ENCODE measurements around the gene GATA6. TPM values are rescaled to one million over a fixed set of nuclear protein-coding genes. Genes with fewer than 3 reads are reported as not detected.
A peak's percentile ranks its signal among the peaks of the same experiment; 100 is the strongest.

GATA6 gene
- total RNA-seq, 2 donors from 2014 or later, result not detected

DNA sequence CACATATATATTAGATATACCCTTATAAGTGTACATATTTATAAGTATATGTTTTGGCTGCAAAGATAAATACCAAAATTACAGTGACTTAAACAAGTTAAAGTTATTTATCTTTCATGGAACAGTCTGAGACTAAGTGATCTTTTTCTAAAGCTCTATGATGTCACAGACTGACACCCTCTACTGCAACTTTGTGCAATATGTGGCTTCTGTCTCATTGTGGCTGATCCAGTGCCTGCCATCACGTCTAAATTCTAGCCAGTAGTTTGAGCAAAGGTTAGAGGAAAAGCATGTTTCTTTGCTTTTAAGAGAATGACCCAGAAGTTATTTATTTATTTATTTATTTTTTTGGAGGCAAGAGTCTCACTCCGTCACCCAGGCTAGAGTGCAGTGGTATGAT, 13.8 kb upstream of the GATA6 start:
- no peak overlapping the region for H3K4me3 Mint-ChIP-seq
- peaks cover 9% of the 10 kb centered on the region for H3K27me3 Mint-ChIP-seq
- H3K27ac Mint-ChIP-seq, result no peak overlapping the region
- no peaks in the 10 kb centered on the region for H3K36me3 Mint-ChIP-seq (ENCODE audit: low read depth)
- ATAC-seq (no peak), DNase-seq (no peak)
- H3K9me3 ChIP-seq (ENCODE audit: control insufficient read depth, low read length, poor library complexity, severe bottlenecking), result no peaks in the 10 kb centered on the region
- no peaks in the 10 kb centered on the region for H3K4me1 Mint-ChIP-seq

DNA sequence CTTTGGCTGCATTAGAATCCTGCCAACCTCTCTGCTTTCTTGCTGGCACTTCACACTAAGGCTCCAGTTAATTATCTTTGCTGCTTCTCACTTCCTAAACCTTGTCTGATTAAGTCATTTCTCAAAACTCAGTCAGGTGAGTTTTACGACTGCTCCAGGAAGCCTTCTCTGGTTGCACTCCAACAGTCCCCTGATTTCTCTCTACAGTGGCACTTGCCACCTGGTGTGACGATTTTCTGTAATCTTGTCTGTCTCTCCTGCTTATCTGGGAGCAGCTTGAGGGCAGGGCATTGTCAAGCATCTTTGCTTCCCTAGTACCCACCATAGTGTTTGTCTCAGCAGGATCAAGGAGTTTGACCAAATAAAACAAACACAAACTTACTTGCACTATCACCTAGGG, 10.4 kb upstream of the GATA6 start:
- no peak for ATAC-seq
- no peak for DNase-seq
- Mint-ChIP-seq H3K27me3 (peaks cover 35% of the 10 kb centered on the region), H3K4me3 (no peak overlapping the region), H3K4me1 (no peaks in the 10 kb centered on the region), H3K36me3 (ENCODE audit: low read depth) (no peaks in the 10 kb centered on the region), H3K27ac (no peak overlapping the region)
- H3K9me3 ChIP-seq (ENCODE audit: control insufficient read depth, low read length, poor library complexity, severe bottlenecking), result no peaks in the 10 kb centered on the region

DNA sequence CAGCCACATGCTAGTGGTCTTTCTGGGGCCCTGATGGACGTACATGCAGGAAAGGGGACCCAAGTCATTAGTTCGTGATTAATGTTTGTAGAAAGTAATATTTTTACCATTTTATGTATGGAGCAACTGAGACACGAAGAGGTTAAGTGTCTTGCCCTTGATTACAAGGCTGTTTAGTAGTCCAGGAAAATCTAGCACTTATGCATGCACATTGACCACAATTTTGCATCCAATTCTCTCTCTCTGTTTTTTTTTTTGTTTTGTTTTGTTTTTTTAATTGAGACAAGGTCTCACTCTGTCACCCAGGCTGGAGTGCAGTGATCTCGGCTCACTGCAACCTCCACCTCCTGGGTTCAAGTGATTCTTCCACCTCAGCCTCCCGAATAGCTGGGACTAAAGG, 8.3 kb upstream of the GATA6 start:
- ATAC-seq (no peak), DNase-seq (no peak)
- Mint-ChIP-seq H3K36me3 (ENCODE audit: low read depth) (no peaks in the 10 kb centered on the region), H3K4me3 (no peak overlapping the region), H3K27ac (no peak overlapping the region), H3K4me1 (no peaks in the 10 kb centered on the region), H3K27me3 (peaks cover 41% of the 10 kb centered on the region)
- no peaks in the 10 kb centered on the region for H3K9me3 ChIP-seq (ENCODE audit: control insufficient read depth, low read length, poor library complexity, severe bottlenecking)

DNA sequence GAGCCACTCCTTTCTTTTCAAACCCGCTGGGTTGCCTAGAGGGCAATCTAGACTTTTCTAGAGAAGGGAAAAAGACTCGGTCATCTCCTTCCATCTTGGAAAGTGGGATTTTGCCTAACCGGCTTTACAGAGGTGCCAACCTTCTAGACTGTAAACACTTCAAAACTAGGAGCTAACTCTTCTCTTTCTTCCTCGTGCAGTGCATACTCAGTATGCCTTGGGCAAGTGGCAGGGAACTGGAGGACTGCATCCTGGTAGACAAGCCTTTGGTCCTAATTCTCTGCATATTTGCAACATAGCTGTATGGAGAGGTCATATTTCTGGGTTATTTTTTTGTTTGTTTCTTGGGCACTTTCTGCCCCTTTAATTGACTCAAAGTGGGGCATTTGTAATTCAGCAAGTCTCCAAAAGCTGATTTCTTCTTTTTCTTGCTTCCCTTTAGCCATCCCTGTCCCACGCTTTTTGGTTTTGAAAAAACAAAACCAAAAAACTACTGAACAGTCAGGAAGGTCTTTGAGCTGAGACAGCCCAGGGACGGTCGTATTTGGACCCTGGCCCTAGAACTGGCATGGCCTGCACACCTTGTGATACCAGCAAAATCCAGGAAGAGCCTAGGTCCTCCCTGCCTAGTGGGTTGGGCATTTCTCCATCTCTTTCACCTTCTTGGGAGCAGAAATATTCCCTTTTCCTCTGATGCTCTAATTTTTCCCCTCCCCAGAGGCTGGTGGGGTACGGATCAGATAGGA, 5.8 kb upstream of the GATA6 start:
- Mint-ChIP-seq H3K4me3 (no peak overlapping the region), H3K4me1 (no peaks in the 10 kb centered on the region), H3K27ac (no peak overlapping the region), H3K36me3 (ENCODE audit: low read depth) (no peaks in the 10 kb centered on the region), H3K27me3 (peaks cover 58% of the 10 kb centered on the region)
- H3K9me3 ChIP-seq (ENCODE audit: control insufficient read depth, low read length, poor library complexity, severe bottlenecking), result no peaks in the 10 kb centered on the region
- DNase-seq (no peak), ATAC-seq (no peak)

DNA sequence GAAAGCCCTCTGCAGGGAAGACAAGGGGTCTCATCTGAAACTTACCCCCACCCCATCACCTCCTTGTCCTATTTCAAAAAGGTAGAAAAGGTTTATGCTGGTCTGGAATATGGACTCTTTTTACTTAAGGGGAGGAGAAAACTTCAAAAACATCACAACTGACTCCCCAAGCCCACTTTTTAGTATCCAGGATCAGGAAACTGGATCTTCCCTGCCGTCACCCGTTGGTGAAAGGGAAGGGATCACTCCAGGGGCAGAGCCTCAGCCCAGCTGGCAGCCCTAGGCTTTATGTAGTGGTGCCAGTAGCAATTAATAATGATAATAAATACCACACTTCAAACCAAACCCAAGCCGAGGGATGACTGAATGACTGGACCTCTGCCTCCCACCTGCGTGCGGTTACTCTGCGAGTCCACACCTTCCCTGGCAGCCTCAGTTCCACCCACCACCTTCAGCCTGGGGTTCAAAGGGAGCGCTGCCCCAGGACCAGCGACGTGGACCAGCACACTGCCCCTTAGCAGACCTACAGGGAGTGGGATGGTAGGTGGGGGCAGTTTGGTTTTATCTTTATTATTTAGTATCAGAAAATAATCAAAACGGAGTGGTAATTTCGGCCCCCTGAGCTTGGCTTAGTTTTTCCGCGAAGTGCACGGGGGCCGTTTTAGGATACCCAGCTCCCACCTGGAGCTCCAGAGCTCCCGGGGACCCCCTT, 4.9 kb upstream of the GATA6 start:
- Mint-ChIP-seq H3K27ac (no peak overlapping the region), H3K4me1 (peaks cover 2% of the 10 kb centered on the region), H3K36me3 (ENCODE audit: low read depth) (peaks cover 2% of the 10 kb centered on the region), H3K27me3 (peaks cover 58% of the 10 kb centered on the region), H3K4me3 (no peak overlapping the region)
- H3K9me3 ChIP-seq (ENCODE audit: control insufficient read depth, low read length, poor library complexity, severe bottlenecking), result no peaks in the 10 kb centered on the region
- ATAC-seq (no peak), DNase-seq (no peak)

DNA sequence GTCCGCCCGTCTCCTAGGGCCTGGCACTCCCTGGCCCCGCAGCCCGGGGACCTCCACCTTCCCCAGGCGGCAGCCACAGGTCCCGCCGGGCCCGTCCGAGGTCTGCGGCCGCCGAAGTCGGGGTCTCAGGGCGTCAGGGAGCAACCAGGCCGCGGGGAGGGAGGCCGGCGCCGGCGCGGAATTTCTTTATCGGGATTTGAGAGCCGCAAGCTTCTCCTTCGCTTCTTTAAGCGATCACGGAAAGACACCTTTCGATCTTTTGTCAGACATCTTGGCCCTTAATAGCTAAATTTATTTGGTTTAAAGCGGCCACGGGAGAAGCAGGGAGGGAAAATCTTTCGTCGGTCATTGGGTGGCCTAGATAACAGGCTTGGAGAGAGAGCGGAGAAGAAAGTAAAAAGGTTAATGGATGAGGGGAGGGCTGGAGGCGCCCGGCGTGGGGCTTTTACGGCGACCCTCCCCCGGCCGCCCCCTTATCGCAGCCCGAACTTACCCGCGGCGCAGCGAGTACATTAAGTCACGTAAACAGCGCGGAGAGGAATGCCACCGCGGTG, 4.3 kb upstream of the GATA6 start:
- Mint-ChIP-seq H3K36me3 (ENCODE audit: low read depth) (peaks cover 4% of the 10 kb centered on the region), H3K27me3 (peaks cover 60% of the 10 kb centered on the region), H3K4me3 (no peak overlapping the region), H3K4me1 (peaks cover 2% of the 10 kb centered on the region), H3K27ac (no peak overlapping the region)
- DNase-seq (no peak), ATAC-seq (no peak)
- no peaks in the 10 kb centered on the region for H3K9me3 ChIP-seq (ENCODE audit: control insufficient read depth, low read length, poor library complexity, severe bottlenecking)

DNA sequence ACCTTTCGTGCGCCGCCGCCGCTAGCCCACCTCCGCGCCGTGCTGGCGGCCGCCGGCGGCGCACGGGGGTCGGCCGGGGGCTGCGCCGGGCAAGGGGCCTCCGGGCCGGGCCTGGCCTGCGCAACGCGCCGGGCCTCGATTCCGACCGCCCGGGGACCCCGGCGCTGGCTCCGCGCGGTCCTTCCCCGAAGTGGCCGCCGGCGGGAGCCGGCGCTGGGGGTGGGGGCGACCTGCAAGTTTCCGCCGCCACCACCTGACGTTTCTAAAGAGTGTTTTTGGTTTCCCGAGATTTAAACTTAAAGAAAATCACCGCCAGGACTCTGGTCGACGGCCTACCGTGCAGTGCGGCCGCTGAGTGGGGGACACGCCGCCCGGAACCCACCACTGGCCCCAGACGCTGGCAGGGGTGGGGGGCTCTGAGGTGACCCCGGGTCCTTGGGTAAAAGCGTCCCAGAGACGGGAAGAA, 3.8 kb upstream of the GATA6 start:
- Mint-ChIP-seq H3K4me1 (peaks cover 4% of the 10 kb centered on the region), H3K36me3 (ENCODE audit: low read depth) (peaks cover 6% of the 10 kb centered on the region), H3K27me3 (peaks cover 62% of the 10 kb centered on the region), H3K27ac (no peak overlapping the region), H3K4me3 (no peak overlapping the region)
- no peak for ATAC-seq
- H3K9me3 ChIP-seq (ENCODE audit: control insufficient read depth, low read length, poor library complexity, severe bottlenecking), result no peaks in the 10 kb centered on the region
- no peak for DNase-seq

DNA sequence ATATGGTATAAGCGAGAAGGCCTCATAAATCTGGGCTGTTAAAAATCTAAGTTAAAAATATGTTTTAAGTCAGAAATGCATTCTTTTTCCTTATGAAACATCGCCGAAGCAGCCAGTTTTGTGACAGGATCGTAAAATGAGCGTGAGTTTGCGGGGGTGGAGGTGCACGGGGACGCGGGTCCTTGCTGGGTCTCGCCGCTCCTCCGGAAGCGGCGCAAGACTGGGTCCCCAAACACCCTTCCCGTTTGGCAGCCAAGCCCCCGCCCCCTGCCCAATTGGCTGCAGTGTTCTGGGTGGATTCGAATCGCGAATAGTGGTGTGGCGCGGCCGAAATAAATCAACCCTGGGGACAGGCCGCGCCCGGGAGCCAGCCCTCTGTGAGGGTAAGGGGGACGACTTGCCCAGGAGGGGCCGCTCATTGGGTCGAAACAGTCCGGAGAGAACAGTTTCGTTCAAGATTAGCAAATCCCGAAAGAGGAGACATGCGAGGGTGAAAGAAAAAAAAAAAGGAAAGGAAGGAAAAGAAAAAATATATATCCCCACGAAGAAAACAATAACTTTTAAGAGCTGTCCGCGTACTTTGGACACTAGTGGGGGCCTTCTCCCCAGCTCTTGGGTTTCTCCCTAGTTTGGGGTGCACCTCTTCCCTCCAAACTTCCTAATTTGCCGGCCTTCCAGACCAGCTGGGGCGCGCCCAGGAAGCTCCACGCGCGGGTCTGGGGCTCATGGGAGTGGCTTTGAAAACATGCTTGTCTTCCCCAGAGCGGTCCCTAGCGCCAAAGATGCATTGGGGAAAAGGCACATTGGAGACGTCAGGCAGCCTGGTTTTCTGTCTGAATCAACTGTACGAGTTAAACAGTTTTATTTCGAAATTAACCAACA, 3.1 kb upstream of the GATA6 start:
- no peaks in the 10 kb centered on the region for H3K9me3 ChIP-seq (ENCODE audit: control insufficient read depth, low read length, poor library complexity, severe bottlenecking)
- Mint-ChIP-seq H3K36me3 (ENCODE audit: low read depth) (peaks cover 6% of the 10 kb centered on the region), H3K4me3 (no peak overlapping the region), H3K27ac (peak overlapping the region; percentile 19), H3K27me3 (peaks cover 56% of the 10 kb centered on the region), H3K4me1 (peaks cover 6% of the 10 kb centered on the region)
- no peak for DNase-seq
- ATAC-seq, result no peak

DNA sequence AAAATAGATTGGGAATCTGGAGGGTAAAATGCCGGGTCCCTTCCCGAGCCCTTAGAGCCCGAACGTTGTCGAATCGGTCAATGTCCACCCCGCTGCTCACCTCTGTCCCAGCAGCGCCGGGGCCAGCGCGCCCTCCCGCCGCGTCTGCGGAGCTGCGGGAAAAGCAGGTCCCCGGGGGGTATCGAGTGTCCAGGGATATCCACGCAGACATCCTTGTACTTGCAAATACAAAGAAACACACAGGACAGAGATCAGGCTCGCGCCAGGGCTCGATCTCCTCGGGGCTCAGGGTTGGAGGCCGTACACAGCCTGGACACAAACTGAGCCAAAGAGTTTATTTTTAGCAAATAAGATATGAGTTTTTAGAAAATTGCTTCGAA, 2.3 kb upstream of the GATA6 start:
- H3K36me3 Mint-ChIP-seq (ENCODE audit: low read depth), result peaks cover 6% of the 10 kb centered on the region
- H3K27me3 Mint-ChIP-seq, result peaks cover 48% of the 10 kb centered on the region
- peak overlapping the region; percentile 19 for H3K27ac Mint-ChIP-seq
- H3K4me3 Mint-ChIP-seq, result no peak overlapping the region
- peaks cover 6% of the 10 kb centered on the region for H3K4me1 Mint-ChIP-seq
- ATAC-seq (no peak), DNase-seq (no peak)
- H3K9me3 ChIP-seq (ENCODE audit: control insufficient read depth, low read length, poor library complexity, severe bottlenecking), result no peaks in the 10 kb centered on the region

DNA sequence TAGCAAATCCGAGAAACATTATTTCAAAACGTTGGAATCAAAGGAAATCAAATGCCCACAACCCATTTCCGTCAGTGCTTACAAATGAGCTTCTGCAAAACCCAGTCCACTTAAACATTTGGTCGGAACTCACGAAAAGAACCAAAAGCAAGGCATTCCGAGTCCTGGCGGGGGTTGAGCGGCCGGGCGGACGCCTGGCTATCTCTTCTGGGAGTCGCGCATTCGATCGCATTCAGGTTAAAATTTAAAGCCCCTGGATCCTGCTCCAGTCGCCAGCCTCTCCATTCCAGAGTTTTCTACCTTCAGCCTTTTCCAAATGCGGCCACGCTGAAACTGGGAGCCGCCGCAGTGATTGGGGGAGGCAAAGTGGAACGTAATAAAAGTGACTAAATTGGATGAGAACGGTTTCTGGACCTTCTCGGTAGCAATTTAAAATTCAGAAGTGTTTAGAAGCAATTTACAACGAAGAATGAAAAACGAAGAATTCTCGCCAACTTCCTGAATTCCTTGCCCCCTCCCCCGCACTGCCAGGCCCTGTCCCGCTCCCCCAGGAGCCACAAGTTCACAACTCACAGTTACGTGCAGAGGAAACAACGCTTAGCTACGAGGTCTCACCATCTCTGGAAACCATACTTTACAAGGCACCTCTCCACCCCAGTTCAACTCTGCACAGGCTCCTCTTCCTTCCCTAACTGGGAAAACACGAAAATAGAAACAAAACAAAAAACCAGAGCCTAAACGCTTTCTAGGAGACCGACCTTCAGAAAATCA, 1.7 kb upstream of the GATA6 start:
- no peak overlapping the region for H3K4me3 Mint-ChIP-seq
- ATAC-seq (no peak), DNase-seq (no peak)
- H3K9me3 ChIP-seq (ENCODE audit: control insufficient read depth, low read length, poor library complexity, severe bottlenecking), result no peaks in the 10 kb centered on the region
- H3K27ac Mint-ChIP-seq, result no peak overlapping the region
- H3K4me1 Mint-ChIP-seq, result peaks cover 6% of the 10 kb centered on the region
- H3K36me3 Mint-ChIP-seq (ENCODE audit: low read depth), result peaks cover 6% of the 10 kb centered on the region
- peaks cover 50% of the 10 kb centered on the region for H3K27me3 Mint-ChIP-seq

DNA sequence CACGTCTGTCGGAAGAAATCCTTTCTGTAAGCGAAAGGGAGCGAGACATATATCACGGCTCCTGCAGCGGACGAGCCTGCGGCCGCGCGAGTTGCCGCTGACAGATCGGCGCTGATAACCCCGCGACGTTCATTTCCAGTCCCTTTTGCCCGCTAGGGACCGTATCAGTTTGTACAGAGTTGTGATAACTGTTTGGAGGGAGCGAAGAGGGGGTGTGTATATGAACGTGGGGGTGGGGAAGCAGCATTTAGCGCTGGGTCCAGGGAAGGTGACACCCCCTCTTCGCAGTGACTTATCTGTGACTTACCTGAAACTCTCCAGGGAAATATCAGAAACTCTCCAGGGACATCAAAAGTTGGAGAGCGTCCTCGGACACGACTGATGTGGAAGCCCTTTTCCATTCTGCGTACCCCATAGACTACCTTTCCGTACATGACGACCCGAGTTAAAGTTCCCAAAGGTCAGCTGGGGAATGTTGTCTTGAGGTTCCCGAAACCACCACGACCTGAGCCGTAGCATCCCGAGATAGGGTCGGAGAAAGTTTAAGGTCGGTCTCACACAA, 948 bp upstream of the GATA6 start:
- ATAC-seq (no peak), DNase-seq (no peak)
- no peak overlapping the region for H3K27ac Mint-ChIP-seq
- H3K4me1 Mint-ChIP-seq, result peaks cover 6% of the 10 kb centered on the region
- peaks cover 6% of the 10 kb centered on the region for H3K36me3 Mint-ChIP-seq (ENCODE audit: low read depth)
- H3K9me3 ChIP-seq (ENCODE audit: control insufficient read depth, low read length, poor library complexity, severe bottlenecking), result no peaks in the 10 kb centered on the region
- peaks cover 54% of the 10 kb centered on the region for H3K27me3 Mint-ChIP-seq
- H3K4me3 Mint-ChIP-seq, result peak overlapping the region; percentile 62

DNA sequence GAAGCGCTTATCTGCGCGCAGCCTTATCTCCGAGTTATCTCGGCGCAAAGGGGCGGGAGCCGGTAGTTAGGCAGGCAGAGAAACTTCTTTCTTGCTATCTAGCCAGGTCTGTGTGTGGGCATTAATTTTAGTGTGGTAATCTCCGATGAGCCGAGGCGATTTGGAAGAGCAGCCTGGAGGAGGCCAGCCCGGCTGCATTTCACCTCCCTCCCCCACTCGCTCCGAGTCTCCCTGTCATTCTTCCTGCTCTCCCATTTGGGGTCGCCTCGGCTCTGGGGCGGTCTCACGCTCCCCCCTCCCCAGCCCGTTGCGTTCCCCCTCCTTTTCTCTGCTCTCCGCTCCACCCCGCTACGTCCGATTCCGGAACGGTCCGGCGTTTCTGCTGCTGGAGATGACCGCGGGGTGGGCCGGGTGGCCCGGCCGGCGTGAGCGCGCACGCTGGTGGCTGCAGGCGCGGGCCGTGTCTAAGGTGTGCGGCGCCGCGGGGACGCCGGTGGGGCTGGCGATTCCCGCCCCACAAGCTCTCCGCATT, 566 bp downstream of the GATA6 start:
- peak overlapping the region; percentile 87 for H3K4me3 Mint-ChIP-seq
- no peak overlapping the region for H3K27ac Mint-ChIP-seq
- no peaks in the 10 kb centered on the region for H3K9me3 ChIP-seq (ENCODE audit: control insufficient read depth, low read length, poor library complexity, severe bottlenecking)
- ATAC-seq, result peak; percentile 25
- peaks cover 6% of the 10 kb centered on the region for H3K4me1 Mint-ChIP-seq
- H3K27me3 Mint-ChIP-seq, result peaks cover 56% of the 10 kb centered on the region
- H3K36me3 Mint-ChIP-seq (ENCODE audit: low read depth), result peaks cover 6% of the 10 kb centered on the region
- no peak for DNase-seq

Data from T-helper 17 cell (primary cell).